GM18502 (cell line): ENCODE measurements around the gene IFTAP.
A peak's percentile ranks its signal among the peaks of the same experiment; 100 is the strongest.

Experiments used
- ATAC-seq: cut with Tn5 transposase; IDR thresholded peaks from one replicate; pipeline ENCODE4 v1.9.1; 2021; ENCODE audit warnings: mild to moderate bottlenecking; ENCODE audit not compliant: unreplicated experiment, poor library complexity

The IFTAP gene

GRCh38 chr11:36591433-36591832, 2.9 kb upstream of the IFTAP start:
- no peak for ATAC-seq

GRCh38 chr11:36596880-36597279, 2.6 kb downstream of the IFTAP start:
- ATAC-seq, result no peak

GRCh38 chr11:36598051-36598450, 3.7 kb downstream of the IFTAP start, which contains the start of gene RAG2:
RAG2 (minus strand) TSS chr11:36598236; CDS start chr11:36594168, 4,068 bp downstream.
- ATAC-seq, result no peak

- no peak for ATAC-seq
Observed at GRCh38 chr11:36600180-36600579, 5.9 kb downstream of the IFTAP start.

GRCh38 chr11:36601155-36601554, 6.9 kb downstream of the IFTAP start:
- ATAC-seq, result no peak

- ATAC-seq, result no peak
Observed at GRCh38 chr11:36602135-36602534, 7.8 kb downstream of the IFTAP start.

GRCh38 chr11:36605221-36606216, 11.2 kb downstream of the IFTAP start:
- ATAC-seq, result peak; percentile 82

- no peak for ATAC-seq
Observed at GRCh38 chr11:36608491-36609199, 14.3 kb downstream of the IFTAP start.

- ATAC-seq, result no peak
Observed at GRCh38 chr11:36609383-36609782, 15.1 kb downstream of the IFTAP start.

GRCh38 chr11:36615826-36616225, 21.5 kb downstream of the IFTAP start:
- ATAC-seq, result no peak

- no peak for ATAC-seq
Observed at GRCh38 chr11:36617543-36618362, 23.5 kb downstream of the IFTAP start.

GRCh38 chr11:36618363-36619047, 24.2 kb downstream of the IFTAP start:
- ATAC-seq, result no peak

- no peak for ATAC-seq
Observed at GRCh38 chr11:36619502-36619901, 25.2 kb downstream of the IFTAP start.

GRCh38 chr11:36620246-36620645, 25.9 kb downstream of the IFTAP start:
- ATAC-seq, result no peak

GRCh38 chr11:36622431-36623136, 28.3 kb downstream of the IFTAP start:
- peak; percentile 82 for ATAC-seq

- ATAC-seq, result no peak
Observed at GRCh38 chr11:36623494-36623893, 29.2 kb downstream of the IFTAP start.

GRCh38 chr11:36627006-36627405, 32.7 kb downstream of the IFTAP start:
- ATAC-seq, result no peak

GRCh38 chr11:36627471-36627870, 33.2 kb downstream of the IFTAP start:
- ATAC-seq, result no peak

GRCh38 chr11:36628141-36628540, 33.8 kb downstream of the IFTAP start:
- no peak for ATAC-seq
